Kidney epithelial cell (primary cell): ENCODE data around the gene PRKX. TPM values are rescaled to one million over a fixed set of nuclear protein-coding genes. Genes with fewer than 3 reads are reported as not detected.
"Not testable (repeated sequence)": the region's sequence is repeated elsewhere in the genome, so short reads cannot be mapped to it uniquely, and the experiment has no call there.

Source experiments
- DNase-seq: peaks from one replicate; pipeline ENCODE4 v3.0.0-alpha.2; 2010; ENCODE audit warnings: low read depth
- H3K27me3 ChIP-seq: 2 replicates; pipeline ENCODE4 v1.6.0; 2011; ENCODE audit warnings: low read length; ENCODE audit not compliant: control insufficient read depth, insufficient read depth
- H3K36me3 ChIP-seq: 2 replicates; pipeline ENCODE4 v1.5.1; 2011; ENCODE audit warnings: low read length; ENCODE audit not compliant: control insufficient read depth, insufficient read depth
- H3K4me3 ChIP-seq: 2 replicates; pipeline ENCODE4 v1.5.1; 2011; ENCODE audit warnings: low read depth, mild to moderate bottlenecking, control low read depth, low read length
- CTCF ChIP-seq: IDR thresholded peaks from 2 replicates; pipeline ENCODE4 v1.5.1; 2011; ENCODE audit warnings: mild to moderate bottlenecking, moderate library complexity, low read length, control low read depth, inconsistent platforms; ENCODE audit not compliant: insufficient read depth, poor library complexity, severe bottlenecking
- total RNA-seq: library from RNA; depleted of rRNA; stranded (reverse); fragments of >200 nt; gene quantifications from 2 replicates; pipeline ENCODE4 v1.2.3, GENCODE V29; 2015

Gene PRKX
- total RNA-seq, 1 donor from 2014 or later: 20.1 TPM

DNA sequence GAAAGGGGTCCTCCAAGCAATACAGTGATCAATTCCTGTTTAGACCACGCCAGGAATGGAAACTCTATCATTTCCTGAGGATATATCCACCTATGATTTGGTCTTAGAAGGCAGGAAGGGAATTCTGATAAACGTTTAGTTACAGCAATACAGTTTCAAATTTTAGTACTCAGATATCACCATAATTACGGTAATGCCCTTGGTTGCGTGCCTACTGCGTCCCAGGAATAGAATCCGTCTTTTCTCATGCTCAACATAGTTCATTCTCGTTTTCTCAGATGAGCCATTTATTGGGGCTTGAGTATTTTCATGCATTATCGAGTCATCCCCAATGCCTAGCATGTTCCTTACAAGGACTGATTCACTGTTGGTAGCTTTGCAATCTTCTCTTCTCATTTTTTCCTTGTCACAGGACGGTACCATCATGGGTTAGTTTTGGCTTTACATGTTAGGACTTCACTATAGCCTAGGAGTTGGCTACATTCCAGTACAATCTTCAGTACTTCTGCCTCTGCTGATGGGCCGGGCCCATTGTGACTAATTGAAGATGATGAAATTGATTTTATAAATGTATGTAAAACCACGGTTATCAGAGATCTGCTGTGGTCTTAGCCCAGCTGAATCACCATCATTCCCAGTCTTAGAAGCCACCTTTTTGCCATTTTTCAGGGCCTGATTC lies 4.4 kb upstream of the PRKX start:
- H3K4me3 ChIP-seq: no peak overlapping the region
- DNase-seq: no peak
- TF ChIP-seq CTCF: no peak
- no peaks in the 10 kb centered on the region for H3K27me3 ChIP-seq
- H3K36me3 ChIP-seq: no peaks in the 10 kb centered on the region

GRCh38 chrX:3715921-3716320 lies 2.5 kb upstream of the PRKX start:
- Histone ChIP-seq H3K36me3 (no peaks in the 10 kb centered on the region), H3K4me3 (no peak overlapping the region), H3K27me3 (no peaks in the 10 kb centered on the region)
- TF ChIP-seq CTCF: no peak
- no peak for DNase-seq

DNA sequence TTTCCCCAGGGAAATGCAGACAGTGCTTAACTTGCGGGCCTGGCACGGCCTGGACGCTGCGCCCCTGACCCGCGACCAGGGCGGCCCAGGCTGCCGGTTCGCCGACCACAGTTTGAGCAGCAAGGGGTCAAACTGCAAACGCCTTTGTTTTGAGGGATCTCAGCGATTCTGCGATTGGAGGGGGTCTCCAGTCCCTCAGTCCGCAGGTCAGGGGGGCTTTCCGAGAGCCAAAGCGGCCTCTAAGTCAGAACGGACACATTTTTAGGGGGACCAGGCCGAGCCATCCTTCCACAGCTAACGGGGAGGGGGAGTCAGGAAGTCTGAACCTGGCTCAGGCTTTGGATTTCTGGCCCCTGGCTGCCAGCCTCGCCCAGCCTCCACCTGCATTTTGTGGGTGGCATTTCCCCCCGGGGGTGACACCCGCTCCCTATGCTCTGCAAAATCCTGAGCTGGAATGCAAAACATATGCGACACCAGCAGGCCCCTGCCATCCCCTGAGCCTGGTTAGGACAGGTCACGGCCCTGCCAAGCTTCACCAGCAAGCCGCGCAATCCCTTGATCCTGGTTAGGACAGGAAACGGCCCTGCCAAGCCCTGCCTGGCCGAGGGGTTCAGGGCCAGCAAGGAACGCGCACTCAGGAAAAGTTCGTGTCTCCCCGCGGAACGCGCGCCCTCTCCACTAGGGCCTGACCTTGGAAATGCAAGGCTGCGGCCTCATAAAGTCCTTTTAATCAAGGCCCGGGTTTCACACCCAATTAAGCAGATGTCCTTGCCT lies 1.4 kb upstream of the PRKX start:
- not testable (repeated sequence) for H3K4me3 ChIP-seq, DNase-seq, H3K27me3 ChIP-seq, H3K36me3 ChIP-seq

- no peak for TF ChIP-seq CTCF
- no peak for DNase-seq
- Histone ChIP-seq H3K36me3 (no peaks in the 10 kb centered on the region), H3K4me3 (peak overlapping the region; percentile 91), H3K27me3 (no peaks in the 10 kb centered on the region)
These were observed 537 bp upstream of the PRKX start for GRCh38 chrX:3713937-3714434.

DNA sequence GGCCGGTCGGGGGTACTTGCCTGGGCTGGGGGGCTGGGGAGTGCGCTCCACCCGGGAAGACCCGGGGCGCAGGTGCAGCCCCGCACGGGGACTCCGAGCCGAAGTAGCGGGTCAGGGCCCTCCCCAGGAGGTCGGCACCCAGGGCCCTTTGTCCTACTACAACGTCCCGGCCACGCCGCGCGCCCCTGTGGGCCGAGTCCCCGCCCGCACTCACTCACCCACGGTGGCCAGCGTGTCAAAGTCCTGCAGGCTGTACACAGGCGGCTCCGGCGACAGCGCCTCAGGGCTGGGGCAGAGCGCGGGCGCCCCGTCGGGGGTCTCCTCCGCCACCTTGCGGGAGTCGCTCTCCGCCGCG lies 602 bp downstream of the PRKX start:
- H3K36me3 ChIP-seq: no peaks in the 10 kb centered on the region
- TF ChIP-seq CTCF: no peak
- H3K27me3 ChIP-seq: no peaks in the 10 kb centered on the region
- no peak for DNase-seq
- H3K4me3 ChIP-seq: peak overlapping the region; percentile 91

DNA sequence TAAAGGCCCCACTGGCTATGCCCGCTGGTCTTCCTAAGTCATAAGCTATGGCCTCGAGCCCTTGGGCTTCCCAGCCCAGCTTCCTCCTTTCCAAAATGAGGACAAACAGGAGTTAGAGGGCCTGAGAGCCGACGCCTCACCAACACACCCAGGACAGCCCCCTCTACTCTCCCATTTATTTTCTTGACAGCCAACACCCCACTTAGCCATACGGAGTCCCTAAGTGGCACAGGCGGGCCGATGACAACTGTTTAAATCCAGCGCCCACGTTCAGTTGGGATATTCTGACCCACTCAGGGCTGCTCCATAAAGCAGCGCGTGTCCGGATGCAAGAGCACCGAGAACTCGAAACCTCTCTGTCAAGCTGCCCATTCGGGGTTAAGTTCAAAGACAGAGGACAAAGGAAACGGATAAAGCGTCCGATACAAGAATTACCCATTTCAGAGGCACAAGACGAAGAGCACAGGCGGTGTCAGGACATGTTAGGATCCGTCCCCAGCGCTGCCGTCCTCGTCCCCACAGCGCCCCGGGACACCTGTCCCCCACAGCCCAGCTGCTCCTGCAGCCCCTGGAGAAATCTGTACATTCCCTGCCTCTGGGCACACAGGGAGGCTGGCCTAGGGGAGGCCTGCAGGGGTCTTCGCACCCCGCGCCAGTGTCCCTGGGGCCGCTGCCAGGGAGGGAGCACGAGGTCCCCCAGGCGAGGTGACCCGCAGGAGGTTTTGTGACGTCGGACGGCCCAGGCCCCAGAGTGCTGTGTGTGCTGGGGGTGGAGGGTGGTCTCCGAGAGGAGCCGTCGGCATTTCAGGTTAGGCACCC lies 1.2 kb downstream of the PRKX start:
- DNase-seq: no peak
- no peak for TF ChIP-seq CTCF

More for the DNA sequence above, 1.2 kb downstream of the PRKX start:
- Histone ChIP-seq H3K27me3 (no peaks in the 10 kb centered on the region), H3K36me3 (no peaks in the 10 kb centered on the region), H3K4me3 (peak overlapping the region; percentile 91)
